Cardiac muscle cell (in vitro differentiated cells and primary cell): Measurements from ENCODE around the gene LMO3. TPM values are rescaled to one million over a fixed set of nuclear protein-coding genes. Genes with fewer than 3 reads are reported as not detected.

Source experiments
- DNase-seq, 2 donors: peaks; one replicate each; pipeline versions ENCODE4 v3.0.0 to v3.0.0-alpha.2; 2010 to 2017; ENCODE audit warnings: low read depth in 1 of 2, low spot score in 1 of 2
- H3K27ac ChIP-seq: fragments of 200-600 bp; sonication (generic); 2 replicates; pipeline ENCODE4 v1.5.1; 2016
- H3K27me3 ChIP-seq: fragments of 200-600 bp; sonication (generic); 2 replicates; pipeline ENCODE4 v1.6.0; 2016; ENCODE audit warnings: control low read depth
- H3K36me3 ChIP-seq: fragments of 200-600 bp; sonication (generic); 2 replicates; pipeline ENCODE4 v1.5.1; 2016; ENCODE audit warnings: control low read depth
- H3K4me1 ChIP-seq: fragments of 200-600 bp; sonication (generic); 2 replicates; pipeline ENCODE4 v1.8.1; 2017; ENCODE audit warnings: low read depth, mild to moderate bottlenecking, mixed run types
- H3K4me3 ChIP-seq: fragments of 200-600 bp; sonication (generic); 2 replicates; pipeline ENCODE4 v1.5.1; 2016; ENCODE audit warnings: mild to moderate bottlenecking
- H3K9me3 ChIP-seq: fragments of 200-600 bp; sonication (generic); 2 replicates; pipeline ENCODE4 v1.5.1; 2017; ENCODE audit warnings: low read depth, mild to moderate bottlenecking, control low read depth
- CTCF ChIP-seq: IDR thresholded peaks from 2 replicates; pipeline ENCODE4 v1.5.1; 2012; ENCODE audit warnings: low read depth, mild to moderate bottlenecking, low read length
- polyA plus RNA-seq: library from polyadenylated mRNA; unstranded; fragments of >200 nt; fragmentation: Nextera tagmentation; extraction: Ambion mirVana; gene quantifications from 2 replicates; pipeline ENCODE4 v1.2.1, GENCODE V29; 2016
- total RNA-seq: library from RNA; depleted of rRNA; stranded (reverse); fragments of >200 nt; gene quantifications from 2 replicates; pipeline ENCODE4 v1.2.3, GENCODE V29; 2016

LMO3 gene
- total and polyA plus RNA-seq, 2 experiments from 2014 or later: 12.2 to 29.3 TPM

DNA sequence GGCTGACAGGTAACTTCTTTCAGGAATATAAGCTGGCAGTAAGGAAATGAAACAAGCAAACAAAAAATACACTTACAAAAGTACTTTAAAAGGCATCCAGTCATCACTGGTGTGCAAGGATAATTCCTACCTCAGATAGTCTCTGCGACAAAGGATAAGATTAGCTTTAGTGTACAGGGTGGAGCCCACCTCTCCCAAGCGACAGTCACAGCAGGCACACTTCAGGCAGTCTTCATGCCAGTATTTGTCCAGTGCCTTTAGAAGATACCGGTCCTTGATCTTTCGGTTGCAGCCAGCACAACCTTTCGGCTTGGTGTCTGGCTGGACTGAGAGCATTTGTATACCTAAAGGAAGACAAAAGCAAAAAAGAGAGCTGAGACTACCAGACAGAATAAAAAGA, 5.4 kb downstream of the LMO3 start:
- no peak for TF ChIP-seq CTCF
- H3K4me3 ChIP-seq: no peak overlapping the region
- H3K36me3 ChIP-seq: no peaks in the 10 kb centered on the region
- no peak overlapping the region for H3K27ac ChIP-seq
- peaks cover 18% of the 10 kb centered on the region for H3K4me1 ChIP-seq
- no peaks in the 10 kb centered on the region for H3K27me3 ChIP-seq
- DNase-seq: no peak
- H3K9me3 ChIP-seq: no peaks in the 10 kb centered on the region

DNA sequence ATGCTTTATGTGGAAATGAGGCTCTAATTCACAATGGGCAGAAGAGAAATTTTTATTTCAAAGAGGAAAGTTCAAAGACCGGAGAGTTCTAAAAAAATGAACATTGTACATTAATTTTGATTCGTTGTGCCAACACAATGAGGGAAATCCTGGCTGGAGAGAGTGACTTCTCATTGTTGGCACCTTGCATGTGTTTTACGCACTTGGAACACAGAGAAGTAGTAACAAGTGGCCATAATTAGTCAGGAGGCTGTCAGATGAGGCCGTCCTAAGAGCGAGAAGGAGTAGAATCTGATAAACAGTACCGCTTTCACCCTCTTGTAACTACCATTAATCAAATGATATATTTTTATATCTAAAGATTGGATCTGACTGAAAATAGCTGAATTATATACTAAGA, 6.9 kb downstream of the LMO3 start:
- Histone ChIP-seq H3K9me3 (no peaks in the 10 kb centered on the region), H3K4me1 (peaks cover 13% of the 10 kb centered on the region), H3K27ac (no peak overlapping the region), H3K27me3 (no peaks in the 10 kb centered on the region), H3K36me3 (no peaks in the 10 kb centered on the region), H3K4me3 (no peak overlapping the region)
- DNase-seq: no peak
- TF ChIP-seq CTCF: no peak

DNA sequence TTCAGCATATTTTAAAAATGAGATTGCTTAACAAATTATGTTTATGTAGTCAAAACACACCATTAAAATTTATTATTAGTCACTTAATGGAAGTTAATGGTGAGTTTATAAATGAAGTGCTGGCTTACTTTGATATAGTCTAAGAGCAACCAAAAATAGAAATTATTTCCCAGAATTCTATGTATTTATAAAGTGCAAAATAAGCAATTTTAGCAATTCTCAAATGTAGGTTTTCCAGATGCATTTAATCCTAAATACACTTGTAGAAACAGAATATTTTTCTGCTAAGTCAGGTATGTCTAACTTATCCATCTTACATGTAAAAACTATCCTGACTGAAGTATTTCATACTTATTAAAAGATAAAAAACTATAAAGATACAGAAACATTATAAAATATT, 11.2 kb downstream of the LMO3 start:
- H3K4me3 ChIP-seq: no peak overlapping the region
- H3K4me1 ChIP-seq: no peaks in the 10 kb centered on the region
- no peaks in the 10 kb centered on the region for H3K27me3 ChIP-seq
- TF ChIP-seq CTCF: no peak
- no peaks in the 10 kb centered on the region for H3K36me3 ChIP-seq
- H3K9me3 ChIP-seq: no peaks in the 10 kb centered on the region
- H3K27ac ChIP-seq: no peak overlapping the region
- DNase-seq: no peak

DNA sequence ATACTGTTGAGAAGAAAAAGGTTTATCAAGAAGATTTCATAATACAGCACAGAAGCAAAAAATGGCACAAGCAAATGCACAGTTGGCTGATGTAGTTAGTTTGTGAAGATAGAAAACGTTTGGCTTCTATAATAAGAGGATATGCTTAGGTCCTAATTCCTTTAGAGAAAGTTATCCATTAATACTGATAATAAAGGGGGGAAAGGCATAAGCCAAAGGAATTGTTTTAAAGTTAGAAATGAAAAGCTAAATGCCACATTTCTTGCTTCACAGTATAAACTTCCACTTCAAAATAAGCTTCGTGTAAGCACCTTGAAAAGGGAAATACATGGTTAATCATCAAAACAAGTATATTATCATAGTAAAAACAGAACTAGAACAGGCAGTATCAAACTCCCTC, 12.4 kb downstream of the LMO3 start:
- Histone ChIP-seq H3K27ac (no peak overlapping the region), H3K27me3 (no peaks in the 10 kb centered on the region), H3K4me3 (no peak overlapping the region), H3K9me3 (no peaks in the 10 kb centered on the region), H3K36me3 (no peaks in the 10 kb centered on the region), H3K4me1 (no peaks in the 10 kb centered on the region)
- DNase-seq: no peak
- TF ChIP-seq CTCF: no peak

GRCh38 chr12:16590645-16591044, 15.3 kb downstream of the LMO3 start:
- no peaks in the 10 kb centered on the region for H3K4me1 ChIP-seq
- H3K9me3 ChIP-seq: no peaks in the 10 kb centered on the region
- no peaks in the 10 kb centered on the region for H3K27me3 ChIP-seq
- H3K27ac ChIP-seq: no peak overlapping the region
- DNase-seq: no peak
- no peaks in the 10 kb centered on the region for H3K36me3 ChIP-seq
- no peak for TF ChIP-seq CTCF
- no peak overlapping the region for H3K4me3 ChIP-seq

- no peak for DNase-seq
- H3K9me3 ChIP-seq: no peaks in the 10 kb centered on the region
- no peak overlapping the region for H3K27ac ChIP-seq
Measured at GRCh38 chr12:16588812-16589211, 17.1 kb downstream of the LMO3 start.

More at GRCh38 chr12:16588812-16589211, 17.1 kb downstream of the LMO3 start:
- no peaks in the 10 kb centered on the region for H3K36me3 ChIP-seq
- TF ChIP-seq CTCF: no peak
- H3K27me3 ChIP-seq: no peaks in the 10 kb centered on the region
- no peaks in the 10 kb centered on the region for H3K4me1 ChIP-seq
- no peak overlapping the region for H3K4me3 ChIP-seq
